HCT116 (cell line): Measurements from ENCODE around the gene TOR2A.

ENCODE experiments used
- ATF3 ChIP-seq: IDR thresholded peaks from 2 replicates; pipeline ENCODE4 v1.6.1; 2012
- CBX3 ChIP-seq: IDR thresholded peaks from 2 replicates; pipeline ENCODE4 v1.6.1; 2012; ENCODE audit warnings: low read depth
- CTCF ChIP-seq, 3 experiments: fragments of 200-600 bp in 1 of 3; sonication (generic) in 1 of 3; IDR thresholded peaks in 2 of 3; conservative IDR thresholded peaks in 1 of 3; 2 replicates each; pipeline ENCODE4 v1.5.1; 2012 to 2017; ENCODE audit warnings: low read depth in 2 of 3, low read length in 2 of 3, antibody characterized with exemption in 1 of 3, borderline replicate concordance in 1 of 3, control low read depth in 1 of 3, mild to moderate bottlenecking in 1 of 3, mixed read lengths in 1 of 3, mixed run types in 1 of 3, moderate library complexity in 1 of 3; ENCODE audit not compliant: insufficient read depth in 1 of 3
- EGR1 ChIP-seq: IDR thresholded peaks from 2 replicates; pipeline ENCODE4 v1.6.1; 2012; ENCODE audit warnings: low read depth
- ELF1 ChIP-seq: IDR thresholded peaks from 2 replicates; pipeline ENCODE4 v1.6.1; 2012; ENCODE audit warnings: low read depth, borderline replicate concordance
- EZH2 ChIP-seq: fragments of 200-600 bp; sonication (generic); IDR thresholded peaks from 2 replicates; pipeline ENCODE4 v1.6.1; 2017; ENCODE audit warnings: antibody characterized with exemption, mixed run types
- EZH2phosphoT487 ChIP-seq: fragments of 200-600 bp; IDR thresholded peaks from 2 replicates; pipeline ENCODE4 v1.6.1; 2018; ENCODE audit warnings: antibody characterized with exemption, borderline replicate concordance
- FOSL1 ChIP-seq: IDR thresholded peaks from 2 replicates; pipeline ENCODE4 v1.6.1; 2012; ENCODE audit warnings: low read depth
- JUND ChIP-seq: IDR thresholded peaks from 2 replicates; pipeline ENCODE4 v1.6.1; 2012
- MAX ChIP-seq: IDR thresholded peaks from 2 replicates; pipeline ENCODE4 v1.6.1; 2012
- POLR2A ChIP-seq: IDR thresholded peaks from 2 replicates; pipeline ENCODE4 v1.7.0; 2011; ENCODE audit warnings: borderline replicate concordance; ENCODE audit not compliant: insufficient read depth, insufficient read length; ENCODE audit errors: extremely low read depth
- POLR2AphosphoS5 ChIP-seq: IDR thresholded peaks from 2 replicates; pipeline ENCODE4 v1.6.1; 2011; ENCODE audit warnings: mild to moderate bottlenecking, low read depth, low read length, moderate library complexity
- RAD21 ChIP-seq: IDR thresholded peaks from 2 replicates; pipeline ENCODE4 v1.6.1; 2012; ENCODE audit warnings: low read depth, mild to moderate bottlenecking
- SIN3A ChIP-seq: IDR thresholded peaks from 2 replicates; pipeline ENCODE4 v1.6.1; 2012; ENCODE audit warnings: low read depth

GRCh38 chr9:127712371-127712770 is 22.7 kb downstream of the TOR2A start:
- no peak for TF ChIP-seq MAX
- no peak for TF ChIP-seq EZH2phosphoT487
- TF ChIP-seq POLR2A = no peak
- no peak for TF ChIP-seq CTCF (IDR thresholded peaks at IDR 0.05 in 2 of 3, conservative IDR thresholded peaks at IDR 0.05 in 1 of 3; ENCODE audit: borderline replicate concordance in 1 of 3, insufficient read depth in 1 of 3, low read depth in 2 of 3, low read length in 2 of 3)
- TF ChIP-seq EZH2 = no peak
- no peak for TF ChIP-seq POLR2AphosphoS5
- no peak for TF ChIP-seq JUND
- TF ChIP-seq SIN3A = no peak
- TF ChIP-seq ELF1 = no peak
- no peak for TF ChIP-seq FOSL1
- TF ChIP-seq EGR1 = no peak
- TF ChIP-seq RAD21 = no peak
- TF ChIP-seq CBX3 = no peak
- TF ChIP-seq ATF3 = no peak
